WERI-Rb-1 (cell line): ENCODE data around the gene KLLN.
A peak's percentile ranks its signal among the peaks of the same experiment; 100 is the strongest.

Source experiments
- DNase-seq: peaks from one replicate; pipeline ENCODE4 v3.0.0-alpha.2; 2020
- H3K27ac ChIP-seq: fragments of 250-450 bp; sonication (Bioruptor Pico); 2 replicates; pipeline ENCODE4 v1.5.1; 2020; ENCODE audit warnings: mild to moderate bottlenecking, moderate library complexity
- H3K27me3 ChIP-seq: fragments of 250-450 bp; sonication (Bioruptor Pico); 2 replicates; pipeline ENCODE4 v1.5.1; 2021; ENCODE audit warnings: mild to moderate bottlenecking, low read depth, moderate library complexity; ENCODE audit not compliant: insufficient read depth, severe bottlenecking
- H3K36me3 ChIP-seq: fragments of 250-450 bp; sonication (Bioruptor Pico); 2 replicates; pipeline ENCODE4 v1.5.1; 2020; ENCODE audit warnings: mild to moderate bottlenecking, moderate library complexity
- H3K4me3 ChIP-seq: 2 replicates; pipeline ENCODE4 v1.5.1; 2011; ENCODE audit warnings: low read depth, mild to moderate bottlenecking, control low read depth, low read length
- H3K9me3 ChIP-seq: fragments of 250-450 bp; sonication (Bioruptor Pico); 2 replicates; pipeline ENCODE4 v1.5.1; 2021; ENCODE audit warnings: mild to moderate bottlenecking, moderate library complexity; ENCODE audit not compliant: severe bottlenecking
- TF ChIP-seq, protein P1 (sequence below): IDR thresholded peaks from 2 replicates; pipeline ENCODE4 v1.5.1; 2011; ENCODE audit warnings: low read depth, mild to moderate bottlenecking, control low read depth, inconsistent platforms, low read length

Gene KLLN

DNA sequence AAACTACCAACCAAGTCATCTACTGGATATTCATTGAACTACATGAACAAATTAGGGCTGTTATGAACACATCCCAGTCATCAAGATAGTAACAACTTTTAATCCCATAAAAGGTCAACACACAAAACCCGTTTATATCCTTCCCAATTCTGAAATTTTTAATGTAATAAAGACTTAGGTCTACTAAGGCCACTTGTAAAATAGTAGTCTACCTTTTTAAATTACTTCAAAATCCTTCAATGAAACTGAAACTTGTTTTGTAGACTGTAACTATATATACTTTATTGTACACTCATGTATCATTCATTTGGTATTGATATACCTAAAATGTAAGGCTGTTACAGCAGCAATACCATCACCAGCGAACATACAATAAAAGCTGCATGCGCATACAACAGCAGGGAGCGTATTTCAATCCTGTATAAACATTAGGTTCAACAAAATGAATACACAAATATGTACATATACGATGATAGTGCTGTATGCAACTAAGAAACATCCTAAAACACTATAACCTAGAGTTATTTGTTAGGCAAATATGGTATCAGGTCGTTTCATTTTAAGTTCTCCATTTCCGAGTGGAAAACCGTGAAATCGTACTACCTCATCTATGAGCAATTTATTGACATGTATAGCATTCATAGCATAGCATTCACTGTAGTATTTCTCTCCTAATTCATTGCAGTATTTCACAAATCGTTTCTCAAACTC, 46.3 kb downstream of the KLLN start:
- no peaks in the 10 kb centered on the region for H3K27me3 ChIP-seq
- DNase-seq: no peak
- peak overlapping the region; percentile 96 for H3K4me3 ChIP-seq
- peak overlapping the region; percentile 84 for H3K27ac ChIP-seq
- H3K36me3 ChIP-seq: peaks cover 22% of the 10 kb centered on the region
- no peaks in the 10 kb centered on the region for H3K9me3 ChIP-seq
- TF ChIP-seq, protein P1, sequence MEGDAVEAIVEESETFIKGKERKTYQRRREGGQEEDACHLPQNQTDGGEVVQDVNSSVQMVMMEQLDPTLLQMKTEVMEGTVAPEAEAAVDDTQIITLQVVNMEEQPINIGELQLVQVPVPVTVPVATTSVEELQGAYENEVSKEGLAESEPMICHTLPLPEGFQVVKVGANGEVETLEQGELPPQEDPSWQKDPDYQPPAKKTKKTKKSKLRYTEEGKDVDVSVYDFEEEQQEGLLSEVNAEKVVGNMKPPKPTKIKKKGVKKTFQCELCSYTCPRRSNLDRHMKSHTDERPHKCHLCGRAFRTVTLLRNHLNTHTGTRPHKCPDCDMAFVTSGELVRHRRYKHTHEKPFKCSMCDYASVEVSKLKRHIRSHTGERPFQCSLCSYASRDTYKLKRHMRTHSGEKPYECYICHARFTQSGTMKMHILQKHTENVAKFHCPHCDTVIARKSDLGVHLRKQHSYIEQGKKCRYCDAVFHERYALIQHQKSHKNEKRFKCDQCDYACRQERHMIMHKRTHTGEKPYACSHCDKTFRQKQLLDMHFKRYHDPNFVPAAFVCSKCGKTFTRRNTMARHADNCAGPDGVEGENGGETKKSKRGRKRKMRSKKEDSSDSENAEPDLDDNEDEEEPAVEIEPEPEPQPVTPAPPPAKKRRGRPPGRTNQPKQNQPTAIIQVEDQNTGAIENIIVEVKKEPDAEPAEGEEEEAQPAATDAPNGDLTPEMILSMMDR: no peak

DNA sequence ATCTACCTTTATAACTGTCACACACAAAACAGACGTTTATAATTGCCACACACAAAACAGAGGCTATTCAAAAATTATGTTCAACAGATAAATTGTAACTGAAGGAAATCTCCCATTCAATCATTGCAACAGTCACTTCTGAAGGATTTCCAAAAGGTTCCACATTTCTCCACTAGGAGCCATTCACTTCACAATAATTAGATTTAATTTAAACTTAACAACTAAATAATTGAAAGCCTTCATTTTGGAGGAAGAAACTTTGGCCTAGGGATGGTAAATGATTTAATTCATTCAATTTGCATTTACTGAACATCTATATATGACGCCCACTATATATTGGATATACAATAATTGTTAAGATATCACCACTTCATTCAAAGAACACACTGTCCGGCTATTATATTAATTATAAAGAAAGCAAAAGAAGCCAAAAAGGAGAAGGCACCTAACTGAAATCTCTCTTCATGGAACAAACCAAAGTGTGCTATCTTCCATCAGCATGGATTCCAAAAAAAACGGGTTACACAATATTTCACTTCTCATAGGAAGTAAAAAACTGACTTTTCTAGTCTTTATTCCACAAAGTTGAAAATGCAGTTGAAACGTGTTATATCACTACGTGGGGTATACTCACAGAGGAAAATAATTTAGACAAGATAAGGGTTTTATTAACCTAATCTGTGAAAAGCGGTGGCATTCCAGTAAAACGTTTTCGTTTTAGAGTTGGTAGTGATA, 47.0 kb downstream of the KLLN start:
- no peak for DNase-seq
- Histone ChIP-seq H3K27ac (no peak overlapping the region), H3K36me3 (peaks cover 29% of the 10 kb centered on the region), H3K27me3 (no peaks in the 10 kb centered on the region), H3K9me3 (no peaks in the 10 kb centered on the region), H3K4me3 (no peak overlapping the region)
- TF ChIP-seq, protein P1: no peak
